GM21367 (cell line): Measurements from ENCODE around the gene ETV6.

Experiments
- ATAC-seq: cut with Tn5 transposase; IDR thresholded peaks from one replicate; pipeline ENCODE4 v1.9.1; 2021; ENCODE audit not compliant: unreplicated experiment

ETV6 gene

GRCh38 chr12:11756523-11756922 is 107.0 kb downstream of the ETV6 start:
- no peak for ATAC-seq

- no peak for ATAC-seq
Measured at GRCh38 chr12:11757095-11757494, 107.6 kb downstream of the ETV6 start.

- ATAC-seq = no peak
Measured at GRCh38 chr12:11757531-11757930, 108.1 kb downstream of the ETV6 start.

- ATAC-seq = no peak
Measured at GRCh38 chr12:11758087-11758486, 108.6 kb downstream of the ETV6 start.

- ATAC-seq = peak; percentile 26
Measured at GRCh38 chr12:11758510-11759493, 109.3 kb downstream of the ETV6 start.

DNA sequence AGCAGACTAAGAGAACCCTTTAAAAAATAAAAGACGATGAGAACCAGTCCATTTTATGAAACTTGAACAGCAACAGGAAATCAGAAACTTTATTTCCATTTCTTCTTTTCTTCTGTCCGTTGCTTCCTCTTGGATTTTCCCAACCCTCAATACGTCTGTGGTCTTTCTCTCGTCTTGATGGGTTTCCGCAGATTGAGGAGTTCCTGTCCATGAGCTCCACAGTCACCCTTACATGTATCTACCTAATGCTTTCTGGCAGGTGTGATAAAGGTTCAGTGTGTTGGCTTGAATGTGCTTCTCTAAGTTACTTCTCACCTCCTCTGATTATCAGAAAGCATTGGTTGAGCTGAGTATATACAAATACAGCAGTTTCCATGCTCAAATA is 110.0 kb downstream of the ETV6 start:
- ATAC-seq = no peak

GRCh38 chr12:11759899-11760298 is 110.4 kb downstream of the ETV6 start:
- no peak for ATAC-seq

DNA sequence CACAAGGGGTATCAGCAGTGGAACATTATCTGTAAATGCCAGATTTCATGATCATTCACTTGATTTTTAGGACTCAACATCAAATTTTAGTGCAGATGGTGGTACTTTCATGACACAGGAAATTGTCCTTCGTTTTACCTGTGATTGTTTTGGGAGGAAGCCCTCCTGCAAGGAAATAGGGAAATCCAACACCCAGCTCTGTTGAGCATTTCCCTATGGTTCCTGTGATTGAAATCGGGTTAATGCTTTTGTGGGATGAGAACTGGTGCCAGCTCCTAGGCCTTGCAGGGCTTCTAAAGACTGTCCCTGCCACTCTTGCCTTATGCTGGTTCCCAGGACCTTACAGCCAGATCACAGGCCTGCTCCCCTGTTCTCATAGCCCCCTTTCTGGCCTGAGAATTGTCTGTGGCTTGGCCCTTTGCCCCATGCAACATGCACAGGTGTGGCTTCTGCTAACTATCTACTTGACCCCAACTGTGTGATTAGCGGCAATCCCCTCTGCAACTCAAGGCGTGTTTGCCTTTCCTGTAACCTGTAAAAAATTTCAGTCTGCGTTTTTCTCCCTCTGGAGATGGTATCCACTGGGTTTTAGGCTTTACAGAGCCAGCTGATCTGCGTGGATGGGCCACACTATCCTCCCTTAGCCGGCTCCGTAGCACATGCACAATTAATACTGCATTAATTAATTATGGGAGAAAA is 112.5 kb downstream of the ETV6 start:
- peak; percentile 41 for ATAC-seq

- no peak for ATAC-seq
Measured at GRCh38 chr12:11762723-11763326, 113.4 kb downstream of the ETV6 start.

DNA sequence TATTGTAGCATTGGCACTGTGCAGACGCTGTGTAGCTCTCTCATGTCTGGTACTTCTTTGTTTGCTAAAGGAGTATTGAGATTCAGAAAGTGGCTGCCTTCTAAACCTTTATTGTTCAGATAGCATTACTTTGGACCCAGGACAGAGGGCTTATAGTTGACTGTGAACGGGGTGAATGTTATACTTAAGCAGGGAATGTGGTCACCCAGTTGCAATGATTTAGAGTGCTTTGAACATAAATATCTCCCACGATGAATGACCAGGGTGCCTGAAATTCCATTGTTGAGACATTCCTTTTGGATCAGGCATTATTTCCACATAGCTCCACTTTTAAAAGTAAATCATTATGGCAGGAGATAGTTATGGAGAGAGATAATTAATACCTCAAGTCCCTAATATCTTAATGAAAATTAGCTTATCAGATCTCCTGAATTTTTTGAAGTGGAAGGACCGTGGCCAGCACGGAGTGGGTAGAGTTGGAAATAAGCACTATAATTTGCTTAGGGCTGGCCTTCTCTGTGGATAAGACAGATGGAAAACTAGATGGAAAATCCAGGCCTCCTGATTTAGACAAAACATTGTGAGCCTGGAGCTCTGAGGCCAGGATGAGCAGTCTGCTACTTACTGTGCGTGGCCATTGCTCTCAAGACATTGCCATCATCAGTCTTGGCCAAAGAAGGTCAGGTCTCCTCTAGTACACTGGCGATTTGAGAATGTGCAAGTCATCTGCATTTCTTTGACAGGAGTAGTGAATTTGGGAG is 114.5 kb downstream of the ETV6 start:
- no peak for ATAC-seq

GRCh38 chr12:11764837-11765236 is 115.4 kb downstream of the ETV6 start:
- ATAC-seq = no peak

GRCh38 chr12:11765421-11765816 is 115.9 kb downstream of the ETV6 start:
- ATAC-seq = no peak

DNA sequence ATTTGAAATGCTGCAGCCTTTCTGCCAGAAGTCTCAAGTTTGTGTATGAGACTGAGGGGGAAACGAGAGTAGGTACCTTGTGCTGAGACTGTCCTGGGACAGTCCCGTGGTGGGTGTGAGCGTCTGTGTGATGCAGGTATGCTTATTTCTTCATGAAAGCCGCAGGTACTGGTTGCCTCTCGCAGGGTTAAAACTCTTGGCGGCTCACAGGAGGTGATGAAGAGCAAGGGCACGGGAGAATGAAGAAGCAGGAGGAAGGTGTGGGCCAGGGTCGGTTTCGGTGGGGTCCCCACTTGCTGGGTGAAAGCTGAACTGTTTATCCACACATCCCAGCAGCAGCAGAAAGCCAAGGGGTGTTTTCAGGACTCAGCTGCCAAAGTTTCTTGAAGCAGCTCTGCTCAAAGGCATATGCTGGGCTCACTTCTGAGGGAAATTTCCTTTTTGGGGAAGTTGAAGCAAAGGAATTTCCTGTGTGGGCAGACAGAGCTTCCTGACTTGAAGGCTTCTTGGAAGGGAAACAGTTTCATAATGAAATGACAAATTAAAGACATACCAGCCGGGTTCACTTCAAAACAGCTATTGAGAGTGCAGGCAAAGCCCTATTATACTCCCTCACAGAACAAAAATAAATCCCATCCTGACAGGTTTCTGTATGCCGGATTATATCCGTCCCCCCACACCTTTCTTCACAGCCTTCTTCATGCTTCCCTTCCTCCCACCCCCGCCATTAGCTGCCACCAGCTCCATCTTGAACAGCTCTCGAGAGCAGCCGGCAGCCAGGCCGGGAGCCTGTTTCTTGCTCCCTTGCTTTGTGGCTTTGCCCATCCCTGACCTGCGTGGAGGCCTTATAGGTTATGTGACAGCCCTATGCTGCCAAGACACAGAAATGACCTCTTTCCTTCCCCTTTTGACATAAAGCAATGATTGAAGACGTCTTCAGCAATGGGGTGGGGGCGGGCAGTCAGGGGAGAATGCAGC is 116.6 kb downstream of the ETV6 start:
- ATAC-seq = peak; percentile 52

- no peak for ATAC-seq
Measured at GRCh38 chr12:11767029-11767724, 117.7 kb downstream of the ETV6 start.

GRCh38 chr12:11767798-11768197 is 118.3 kb downstream of the ETV6 start:
- no peak for ATAC-seq

DNA sequence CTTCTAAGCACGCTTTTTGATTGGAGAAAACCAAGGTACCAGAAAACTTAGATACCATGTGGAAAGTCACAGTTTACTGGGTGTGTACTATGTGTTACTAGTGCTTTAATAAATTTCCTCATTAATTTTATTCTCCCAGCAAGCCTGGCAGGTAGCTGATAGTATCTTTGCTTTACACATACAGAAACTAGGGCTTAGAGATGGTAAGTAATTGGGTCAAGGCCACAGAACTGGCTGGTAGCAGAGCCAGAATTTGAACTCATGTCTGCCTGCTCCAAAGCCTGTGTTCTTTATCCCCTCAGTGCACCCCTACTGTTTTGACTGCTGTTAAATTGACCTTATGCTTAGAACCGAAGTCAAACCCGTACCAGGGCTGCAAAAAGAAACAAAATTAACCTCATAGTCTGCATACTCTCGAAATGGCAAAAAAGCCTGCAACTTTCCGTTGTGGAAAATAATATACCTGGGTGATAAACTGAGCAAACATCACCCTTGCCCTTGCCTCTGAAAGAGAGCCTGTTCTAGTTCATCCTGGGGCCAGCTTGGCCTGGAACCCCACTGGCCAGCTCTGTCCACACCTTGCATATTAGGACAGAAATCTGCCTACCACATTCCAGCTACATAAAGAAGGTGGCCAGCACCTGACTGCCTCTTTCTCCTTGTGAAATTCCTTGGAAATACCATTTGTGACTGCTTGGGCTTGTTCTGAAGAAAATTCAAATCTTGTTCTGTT is 118.9 kb downstream of the ETV6 start:
- ATAC-seq = no peak

GRCh38 chr12:11769723-11770514 is 120.4 kb downstream of the ETV6 start:
- ATAC-seq = no peak

DNA sequence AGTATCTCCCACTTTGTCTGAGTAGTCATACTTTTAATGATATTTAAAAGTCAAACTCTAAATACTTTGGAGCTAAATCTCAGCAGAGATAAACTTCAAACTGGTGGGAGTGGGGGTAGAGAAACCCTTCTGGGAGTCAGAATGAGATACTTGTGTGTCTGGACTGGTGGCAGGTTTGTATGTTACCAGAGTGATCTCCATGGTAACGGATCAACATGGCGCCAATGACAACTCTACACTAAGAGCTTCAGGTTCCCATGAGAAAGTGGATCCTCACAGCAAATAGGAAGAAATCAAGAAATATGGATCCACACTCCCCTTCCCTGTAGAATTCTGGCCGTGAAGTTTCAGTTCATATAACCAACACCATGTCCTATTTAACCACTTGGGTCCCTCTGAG is 121.9 kb downstream of the ETV6 start:
- no peak for ATAC-seq
